CD14-positive monocyte (primary cell): Measurements from ENCODE around the gene SLC2A4RG. TPM values are rescaled to one million over a fixed set of nuclear protein-coding genes. Genes with fewer than 3 reads are reported as not detected.

Source experiments
- DNase-seq, 3 donors: peaks; one replicate each; pipeline ENCODE4 v3.0.0-alpha.2; 2011 to 2022
- H2AFZ ChIP-seq: 2 replicates; pipeline ENCODE4 v1.6.0; 2012; ENCODE audit warnings: mild to moderate bottlenecking, low read depth, low read length, inconsistent platforms; ENCODE audit not compliant: insufficient read depth, poor library complexity, severe bottlenecking
- H3K27ac ChIP-seq, 2 donors: 1 replicate in 1 of 2; 2 replicates in 1 of 2; pipeline ENCODE4 v1.5.1; 2012 to 2013; ENCODE audit warnings: low read length in 2 of 2, control low read depth in 1 of 2, inconsistent platforms in 1 of 2, low read depth in 1 of 2, mild to moderate bottlenecking in 1 of 2
- H3K27me3 ChIP-seq, 2 donors: one replicate each; pipeline versions ENCODE4 v1.6.0 to v1.6.1; 2011 to 2013; ENCODE audit warnings: low read length in 2 of 2; ENCODE audit not compliant: control insufficient read depth in 2 of 2, insufficient read depth in 2 of 2
- H3K36me3 ChIP-seq, 2 donors: replicated peaks in 1 of 2; 1 replicate in 1 of 2; 2 replicates in 1 of 2; pipeline versions ENCODE4 v1.5.1 to v1.6.1; 2012 to 2013; ENCODE audit warnings: low read length in 2 of 2, control low read depth in 1 of 2, inconsistent platforms in 1 of 2, mild to moderate bottlenecking in 1 of 2; ENCODE audit not compliant: insufficient read depth in 2 of 2, control insufficient read depth in 1 of 2
- H3K4me1 ChIP-seq, 2 donors: 1 replicate in 1 of 2; 2 replicates in 1 of 2; pipeline versions ENCODE4 v1.5.1 to v1.6.1; 2012 to 2013; ENCODE audit warnings: low read length in 2 of 2, control low read depth in 1 of 2, inconsistent platforms in 1 of 2, mild to moderate bottlenecking in 1 of 2, moderate library complexity in 1 of 2; ENCODE audit not compliant: insufficient read depth in 2 of 2, control insufficient read depth in 1 of 2
- H3K4me2 ChIP-seq: replicated peaks from 2 replicates; pipeline ENCODE3; 2012; ENCODE audit warnings: low read length, moderate library complexity, mild to moderate bottlenecking; ENCODE audit not compliant: poor library complexity, severe bottlenecking; ENCODE audit errors: extremely low read depth
- H3K4me3 ChIP-seq, 3 experiments: fragments of 200-600 bp in 1 of 3; sonication (generic) in 1 of 3; replicated peaks in 1 of 3; 1 replicate in 2 of 3; 2 replicates in 1 of 3; pipeline ENCODE4 v1.5.1; 2011 to 2013; ENCODE audit warnings: low read length in 3 of 3, mild to moderate bottlenecking in 3 of 3, control low read depth in 2 of 3, low read depth in 2 of 3, inconsistent platforms in 1 of 3, moderate library complexity in 1 of 3
- H3K79me2 ChIP-seq: 2 replicates; pipeline ENCODE4 v1.6.0; 2012; ENCODE audit warnings: mild to moderate bottlenecking, control low read depth, inconsistent platforms, low read length, moderate library complexity; ENCODE audit not compliant: insufficient read depth
- H3K9ac ChIP-seq: 2 replicates; pipeline ENCODE4 v1.6.0; 2017; ENCODE audit warnings: low read length, mild to moderate bottlenecking; ENCODE audit not compliant: insufficient read depth, poor library complexity, severe bottlenecking
- H3K9me3 ChIP-seq, 2 donors: replicated peaks in 1 of 2; 1 replicate in 1 of 2; 2 replicates in 1 of 2; pipeline versions ENCODE4 v1.5.1 to v1.6.1; 2012 to 2013; ENCODE audit warnings: low read length in 2 of 2, control low read depth in 1 of 2; ENCODE audit not compliant: control insufficient read depth in 1 of 2, insufficient read depth in 1 of 2
- H4K20me1 ChIP-seq: 2 replicates; pipeline ENCODE4 v1.6.0; 2012; ENCODE audit warnings: mild to moderate bottlenecking, low read length, control low read depth, moderate library complexity; ENCODE audit not compliant: insufficient read depth
- H3K27ac Mint-ChIP-seq, 7 donors: one replicate each; pipeline ENCODE4 v1.8.0; 2020; ENCODE audit warnings: mild to moderate bottlenecking in 7 of 7, mixed read lengths in 7 of 7, moderate library complexity in 6 of 7, inconsistent platforms in 2 of 7
- H3K27me3 Mint-ChIP-seq, 3 donors: one replicate each; pipeline ENCODE4 v1.8.0; 2021 to 2022; ENCODE audit warnings: low read depth in 3 of 3, mild to moderate bottlenecking in 3 of 3, mixed read lengths in 3 of 3, moderate library complexity in 3 of 3, inconsistent platforms in 1 of 3
- H3K36me3 Mint-ChIP-seq, 2 donors: one replicate each; pipeline ENCODE4 v1.8.0; 2020; ENCODE audit warnings: mixed read lengths in 2 of 2, inconsistent platforms in 1 of 2, mild to moderate bottlenecking in 1 of 2
- H3K4me1 Mint-ChIP-seq: one replicate; pipeline ENCODE4 v1.8.0; 2020; ENCODE audit warnings: mild to moderate bottlenecking, mixed read lengths
- H3K4me3 Mint-ChIP-seq, 2 donors: one replicate each; pipeline ENCODE4 v1.8.0; 2020; ENCODE audit warnings: mild to moderate bottlenecking in 2 of 2, mixed read lengths in 2 of 2, moderate library complexity in 1 of 2
- H3K9me3 Mint-ChIP-seq, 7 donors: one replicate each; pipeline ENCODE4 v1.8.0; 2020 to 2022; ENCODE audit warnings: mixed read lengths in 7 of 7, mild to moderate bottlenecking in 6 of 7, moderate library complexity in 6 of 7, inconsistent platforms in 2 of 7
- WGBS: methylation state at CpG from one replicate; pipeline ENCODE4 v1.1.5; 2013; ENCODE audit warnings: missing lambda C conversion rate; ENCODE audit not compliant: insufficient coverage; 5-methylcytosine and 5-hydroxymethylcytosine counted together
- intact Hi-C, 2 donors: fragments of 100-400 bp; cut with micrococcal nuclease; formaldehyde crosslinking; loops; one replicate each; pipeline versions ENCODE4 v1.15.0 to v1.15.1; 2023
- polyA plus RNA-seq, 3 donors: library from polyadenylated mRNA; depleted of rRNA in 1 of 3; unstranded in 2 of 3; stranded (reverse) in 1 of 3; fragments of 300-500 nt in 2 of 3; fragments of >200 nt in 1 of 3; fragmentation: Illumina TruSeq in 2 of 3; gene quantifications; 1 replicate in 2 of 3; 2 replicates in 1 of 3; pipeline ENCODE4 v1.2.3, GENCODE V29; 2012 to 2021
- TF ChIP-seq, protein P1 (sequence below): fragments of 200-600 bp; IDR thresholded peaks from one replicate; pipeline ENCODE4 v1.8.0; 2022; ENCODE audit warnings: antibody characterized with exemption, mild to moderate bottlenecking

The SLC2A4RG gene
- polyA plus RNA-seq, 3 donors, result 0.46 to 21.0 (median 1.5) TPM

DNA sequence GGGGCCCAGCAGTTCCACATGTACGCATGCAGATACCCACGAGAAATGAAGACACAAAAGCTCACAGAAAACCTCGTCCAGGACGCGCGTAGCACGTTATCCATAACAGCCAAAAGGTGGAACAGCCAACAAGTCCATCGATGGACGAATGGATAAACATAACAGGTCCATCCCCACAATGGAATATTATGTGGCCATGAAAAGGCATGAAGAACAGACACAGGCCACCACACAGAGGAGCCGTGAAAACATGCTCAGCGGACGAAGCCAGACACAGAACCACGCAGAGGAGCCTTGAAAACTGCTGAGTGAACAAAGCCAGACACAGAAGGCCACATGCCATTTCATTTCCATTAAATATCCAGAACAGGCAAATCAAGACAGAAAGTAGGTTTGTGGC is 38.0 kb downstream of the SLC2A4RG start:
- Mint-ChIP-seq H3K27me3 (peaks cover 7 to 19% (median 13%) of the 10 kb centered on the region in 3 donors), H3K27ac (no peak overlapping the region), H3K9me3 (peaks cover 0 to 2% (median 0%) of the 10 kb centered on the region in 7 donors), H3K4me3 (no peak overlapping the region), H3K36me3 (no peaks in the 10 kb centered on the region), H3K4me1 (peaks cover 4% of the 10 kb centered on the region)
- Histone ChIP-seq H2AFZ (no peak overlapping the region), H3K4me1 (no peaks in the 10 kb centered on the region), H3K4me3 (no peak overlapping the region), H3K9ac (no peak overlapping the region), H3K36me3 (no peaks in the 10 kb centered on the region), H3K27ac (no peak overlapping the region), H3K9me3 (no peaks in the 10 kb centered on the region), H3K4me2 (no peak overlapping the region), H4K20me1 (peaks cover 3% of the 10 kb centered on the region), H3K79me2 (no peaks in the 10 kb centered on the region), H3K27me3 (no peaks in the 10 kb centered on the region)
- TF ChIP-seq, protein P1, sequence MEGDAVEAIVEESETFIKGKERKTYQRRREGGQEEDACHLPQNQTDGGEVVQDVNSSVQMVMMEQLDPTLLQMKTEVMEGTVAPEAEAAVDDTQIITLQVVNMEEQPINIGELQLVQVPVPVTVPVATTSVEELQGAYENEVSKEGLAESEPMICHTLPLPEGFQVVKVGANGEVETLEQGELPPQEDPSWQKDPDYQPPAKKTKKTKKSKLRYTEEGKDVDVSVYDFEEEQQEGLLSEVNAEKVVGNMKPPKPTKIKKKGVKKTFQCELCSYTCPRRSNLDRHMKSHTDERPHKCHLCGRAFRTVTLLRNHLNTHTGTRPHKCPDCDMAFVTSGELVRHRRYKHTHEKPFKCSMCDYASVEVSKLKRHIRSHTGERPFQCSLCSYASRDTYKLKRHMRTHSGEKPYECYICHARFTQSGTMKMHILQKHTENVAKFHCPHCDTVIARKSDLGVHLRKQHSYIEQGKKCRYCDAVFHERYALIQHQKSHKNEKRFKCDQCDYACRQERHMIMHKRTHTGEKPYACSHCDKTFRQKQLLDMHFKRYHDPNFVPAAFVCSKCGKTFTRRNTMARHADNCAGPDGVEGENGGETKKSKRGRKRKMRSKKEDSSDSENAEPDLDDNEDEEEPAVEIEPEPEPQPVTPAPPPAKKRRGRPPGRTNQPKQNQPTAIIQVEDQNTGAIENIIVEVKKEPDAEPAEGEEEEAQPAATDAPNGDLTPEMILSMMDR, result no peak
- WGBS, result 95% methylated on average over 7 of the region's 13 CpGs
- intact Hi-C loops, result no loop called here
- no peak for DNase-seq

DNA sequence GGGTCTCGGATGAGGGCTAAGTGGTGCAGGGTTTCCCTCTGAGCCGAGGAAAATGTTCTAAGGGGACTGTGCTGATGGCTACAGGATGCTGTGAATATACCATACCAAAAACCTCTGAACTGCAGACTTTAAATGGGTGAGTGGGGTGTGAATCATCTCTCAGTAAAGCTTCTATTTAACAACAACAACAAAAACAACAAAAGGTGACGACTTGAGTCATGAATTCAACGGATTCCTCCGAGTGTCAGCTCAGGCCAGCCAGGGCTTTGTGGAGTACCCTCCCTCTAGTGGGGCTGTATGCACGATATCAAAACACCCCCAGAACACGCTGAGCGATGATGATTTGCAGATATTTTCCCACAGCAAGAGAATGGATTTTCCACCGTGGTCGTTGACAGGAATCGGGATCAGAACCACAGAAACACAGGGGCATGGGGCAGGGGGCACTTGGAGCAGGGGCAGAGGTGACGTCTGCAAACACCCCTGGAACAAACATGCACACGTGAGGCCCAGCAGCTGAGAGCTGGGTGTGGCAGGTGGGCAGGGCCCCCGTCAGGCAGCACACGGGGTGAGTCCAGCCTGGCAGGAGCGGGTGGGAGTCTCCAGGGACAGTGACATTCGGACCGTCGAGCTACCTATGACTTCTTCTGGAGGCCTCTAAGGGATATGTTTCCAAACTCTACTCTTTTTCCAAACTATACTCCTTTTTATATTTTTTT is 38.6 kb downstream of the SLC2A4RG start:
- Mint-ChIP-seq H3K36me3 (no peaks in the 10 kb centered on the region), H3K27ac (no peak overlapping the region), H3K4me3 (no peak overlapping the region), H3K4me1 (peaks cover under 1% of the 10 kb centered on the region), H3K9me3 (peaks cover 0 to 2% (median 0%) of the 10 kb centered on the region in 7 donors), H3K27me3 (peaks cover 7 to 17% (median 13%) of the 10 kb centered on the region in 3 donors)
- H3K4me3 ChIP-seq, result no peak overlapping the region
- H3K36me3 ChIP-seq, result no peaks in the 10 kb centered on the region
- no peaks in the 10 kb centered on the region for H3K27me3 ChIP-seq
- no peak overlapping the region for H2AFZ ChIP-seq
- intact Hi-C loops, result no loop called here
- H4K20me1 ChIP-seq, result peaks cover 3% of the 10 kb centered on the region
- no peak overlapping the region for H3K27ac ChIP-seq
- no peak overlapping the region for H3K4me2 ChIP-seq
- H3K79me2 ChIP-seq, result no peaks in the 10 kb centered on the region
- TF ChIP-seq, protein P1, result no peak
- no peaks in the 10 kb centered on the region for H3K4me1 ChIP-seq
- DNase-seq, result no peak
- WGBS, result 66% methylated on average over 14 of the region's 19 CpGs
- no peaks in the 10 kb centered on the region for H3K9me3 ChIP-seq
- no peak overlapping the region for H3K9ac ChIP-seq
